Measurements from ENCODE around the gene PDLIM4. TPM values are rescaled to one million over a fixed set of nuclear protein-coding genes. Genes with fewer than 3 reads are reported as not detected.
A peak's percentile ranks its signal among the peaks of the same experiment; 100 is the strongest.

PDLIM4 gene
- total RNA-seq, 1 experiment from 2014 or later = not detected

GRCh38 chr5:132297211-132297940 lies 39.9 kb downstream of the PDLIM4 start:
- no peak for DNase-seq (ENCODE audit: low spot score)
- in situ Hi-C loops (cut with HindIII; ENCODE audit: low sequenced_read_pairs) = no loop called here

GRCh38 chr5:132298298-132299212 lies 41.1 kb downstream of the PDLIM4 start:
- in situ Hi-C loops (cut with HindIII; ENCODE audit: low sequenced_read_pairs) = no loop called here
- no peak for DNase-seq (ENCODE audit: low spot score)

GRCh38 chr5:132299917-132300316 lies 42.4 kb downstream of the PDLIM4 start:
- no peak for DNase-seq (ENCODE audit: low spot score)
- in situ Hi-C loops (cut with HindIII; ENCODE audit: low sequenced_read_pairs) = no loop called here

- in situ Hi-C loops (cut with HindIII; ENCODE audit: low sequenced_read_pairs) = no loop called here
Measured at GRCh38 chr5:132300577-132301343, 43.3 kb downstream of the PDLIM4 start.

DNA sequence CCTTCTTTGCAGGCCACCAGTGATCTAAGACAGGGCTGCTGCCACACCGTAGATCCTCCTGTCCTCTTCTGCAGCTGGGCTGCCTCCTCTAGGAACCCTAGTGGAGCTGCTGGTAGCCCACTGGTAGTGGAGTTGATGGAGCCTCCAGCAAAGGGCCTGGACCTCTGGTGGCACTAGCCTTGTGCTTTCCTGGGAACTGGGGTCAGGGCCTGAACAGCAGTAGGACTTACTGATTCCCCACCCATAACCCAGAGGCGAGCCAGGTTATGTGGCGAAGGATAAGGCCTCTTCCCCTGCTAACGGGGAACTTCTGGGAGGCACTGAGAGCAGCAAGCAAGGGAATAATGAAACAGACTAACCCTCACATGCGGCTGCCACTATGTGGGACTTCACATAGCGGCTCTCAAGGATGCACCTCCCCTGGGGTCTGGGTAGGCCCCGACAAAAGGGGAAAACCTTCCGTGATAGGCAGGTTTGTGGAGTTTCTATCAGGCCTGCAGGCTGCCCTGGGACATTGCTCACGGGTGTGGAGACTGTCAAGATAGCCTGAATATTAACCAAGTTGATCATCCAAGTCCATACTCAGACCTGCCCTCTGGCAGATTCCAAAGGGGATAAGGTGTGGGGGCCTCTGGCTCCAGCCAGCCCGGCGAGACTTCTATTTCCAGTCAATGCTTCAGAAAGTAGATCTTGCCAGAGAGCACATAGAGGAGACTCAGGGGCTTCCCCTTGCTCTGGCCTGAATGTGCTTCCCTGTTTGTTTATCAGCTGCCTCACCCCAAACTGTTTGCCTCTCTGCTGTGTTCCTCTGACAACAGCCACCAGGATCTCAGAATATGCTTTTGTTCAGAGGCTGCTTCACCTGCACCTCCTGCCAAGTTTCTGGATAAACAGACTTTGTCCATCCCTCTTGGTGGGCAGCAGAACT lies 44.1 kb downstream of the PDLIM4 start:
- DNase-seq (ENCODE audit: low spot score) = no peak
- in situ Hi-C loops (cut with HindIII; ENCODE audit: low sequenced_read_pairs) = no loop called here

More at GRCh38 chr5:132300577-132301343, 43.3 kb downstream of the PDLIM4 start:
- no peak for DNase-seq (ENCODE audit: low spot score)

DNA sequence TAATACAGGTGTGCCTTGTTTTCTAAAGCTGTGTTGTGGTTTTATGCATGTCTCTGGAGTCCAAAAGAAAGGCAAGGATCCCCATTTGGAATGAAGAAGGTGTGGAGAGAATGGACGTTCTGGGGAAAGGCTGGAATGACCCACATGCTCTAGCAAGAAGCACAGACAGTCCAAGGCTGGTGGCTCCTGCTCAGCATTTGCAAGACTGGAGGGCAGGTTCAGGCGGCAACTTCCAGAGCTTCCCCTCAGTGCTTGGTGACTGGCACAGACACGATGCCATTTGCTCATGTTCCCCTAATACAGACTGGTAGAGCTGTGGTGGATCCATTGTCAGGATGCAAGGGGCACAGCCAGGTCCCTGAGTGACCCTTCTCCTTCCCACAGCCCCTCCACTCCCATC lies 44.9 kb downstream of the PDLIM4 start:
- no peak for DNase-seq (ENCODE audit: low spot score)
- in situ Hi-C loops (cut with HindIII; ENCODE audit: low sequenced_read_pairs) = no loop called here

DNA sequence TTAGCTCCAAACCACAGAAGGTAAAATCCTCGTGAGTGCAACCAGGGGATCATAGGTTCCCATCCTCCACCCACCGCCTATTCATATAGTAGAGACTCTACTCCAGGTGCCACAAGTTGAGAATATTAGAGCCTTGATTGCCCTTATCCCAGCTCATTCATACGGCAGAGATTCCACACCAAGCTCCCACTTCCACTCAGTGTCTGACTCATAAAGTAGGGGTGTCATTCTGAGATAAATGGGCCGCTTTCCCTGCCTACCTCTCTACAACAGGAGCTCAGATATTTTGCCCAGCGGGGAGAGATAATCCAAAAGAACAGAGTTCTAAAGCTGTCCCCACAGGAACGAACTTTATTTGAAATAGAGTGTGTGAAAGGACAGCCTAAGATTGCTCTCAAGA lies 46.1 kb downstream of the PDLIM4 start:
- no peak for DNase-seq (ENCODE audit: low spot score)
- in situ Hi-C loops (cut with HindIII; ENCODE audit: low sequenced_read_pairs) = no loop called here

GRCh38 chr5:132305420-132305819 lies 47.9 kb downstream of the PDLIM4 start:
- in situ Hi-C loops (cut with HindIII; ENCODE audit: low sequenced_read_pairs) = no loop called here
- DNase-seq (ENCODE audit: low spot score) = no peak

- DNase-seq (ENCODE audit: low spot score) = no peak
- in situ Hi-C loops (cut with HindIII; ENCODE audit: low sequenced_read_pairs) = no loop called here
Measured at GRCh38 chr5:132308701-132309100, 51.2 kb downstream of the PDLIM4 start.

GRCh38 chr5:132309679-132310078 lies 52.2 kb downstream of the PDLIM4 start:
- in situ Hi-C loops (cut with HindIII; ENCODE audit: low sequenced_read_pairs) = no loop called here

GRCh38 chr5:132310141-132310834 lies 52.8 kb downstream of the PDLIM4 start:
- no peak for DNase-seq (ENCODE audit: low spot score)
- in situ Hi-C loops (cut with HindIII; ENCODE audit: low sequenced_read_pairs) = no loop called here

More at GRCh38 chr5:132309679-132310078, 52.2 kb downstream of the PDLIM4 start:
- DNase-seq (ENCODE audit: low spot score) = no peak

- in situ Hi-C loops (cut with HindIII; ENCODE audit: low sequenced_read_pairs) = no loop called here
- DNase-seq (ENCODE audit: low spot score) = no peak
Measured at GRCh38 chr5:132313366-132313765, 55.9 kb downstream of the PDLIM4 start.

DNA sequence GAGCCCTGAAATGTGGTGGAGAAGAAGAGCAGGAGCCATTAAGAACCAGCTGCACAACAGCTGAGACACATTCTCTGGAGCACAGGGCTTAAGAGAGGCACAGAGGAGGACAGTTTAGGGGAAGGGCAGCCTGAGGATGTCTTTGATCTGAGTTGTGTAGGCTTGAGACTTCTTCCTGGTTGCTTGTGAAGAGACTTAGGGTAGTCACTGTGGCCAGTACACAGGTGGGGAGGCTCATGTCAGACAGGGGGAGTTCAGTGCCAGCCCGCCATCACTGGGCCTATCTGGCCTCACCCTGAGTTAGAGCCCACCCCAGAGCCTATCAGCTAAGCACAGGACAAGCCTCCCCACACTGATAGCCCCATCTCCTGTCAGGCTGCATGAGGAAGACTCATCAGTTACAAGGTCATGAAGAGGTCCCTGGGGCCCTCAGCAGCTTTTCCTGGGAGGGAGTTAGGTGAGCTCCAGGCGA lies 56.5 kb downstream of the PDLIM4 start:
- no peak for DNase-seq (ENCODE audit: low spot score)
- in situ Hi-C loops (cut with HindIII; ENCODE audit: low sequenced_read_pairs) = no loop called here

DNA sequence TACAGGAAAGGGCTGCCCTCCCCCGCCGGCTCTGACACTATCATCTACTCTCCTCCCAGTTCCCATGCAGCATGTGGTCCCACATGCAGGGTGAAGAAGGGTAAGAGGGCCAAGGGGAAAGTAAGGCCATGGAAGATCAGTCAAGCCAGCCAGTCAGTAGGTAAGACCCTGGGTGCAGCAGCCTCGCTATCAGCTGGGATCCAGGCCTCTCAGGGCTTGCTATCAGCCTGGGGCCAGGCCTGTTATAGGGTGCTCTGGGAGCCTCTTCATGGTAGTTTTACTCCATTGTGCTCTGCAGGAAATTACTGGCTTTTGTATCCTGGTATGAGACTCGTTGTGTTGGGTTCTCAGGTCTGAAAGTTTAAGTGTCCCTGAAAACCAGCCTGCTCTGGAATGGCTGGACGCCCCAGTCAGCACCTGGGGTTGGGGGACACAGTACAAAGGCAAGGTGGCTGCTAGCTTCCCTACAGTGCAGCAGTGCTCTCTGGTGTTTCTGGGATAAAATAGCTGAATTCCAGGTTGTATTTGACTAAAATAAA lies 58.1 kb downstream of the PDLIM4 start:
- DNase-seq (ENCODE audit: low spot score) = no peak
- in situ Hi-C loops (cut with HindIII; ENCODE audit: low sequenced_read_pairs) = no loop called here

DNA sequence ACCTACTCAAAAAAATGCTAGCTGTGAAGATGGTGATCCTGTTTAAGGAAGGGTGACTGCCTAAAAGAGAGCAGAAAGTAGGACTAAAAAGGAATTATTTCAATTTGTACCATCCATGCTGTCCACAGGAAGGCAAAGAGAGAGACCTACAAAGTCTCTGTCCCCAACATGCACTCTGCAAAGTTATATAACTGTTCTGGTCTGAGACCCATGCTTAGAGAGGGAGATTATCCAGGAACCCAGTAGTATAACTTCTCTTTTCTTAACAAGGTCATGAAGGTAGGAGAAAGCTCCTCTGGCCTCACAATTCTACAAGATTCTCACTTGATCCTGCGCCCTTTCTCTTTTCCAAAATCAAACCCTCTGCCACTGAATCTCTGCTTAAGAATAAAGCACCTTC lies 62.5 kb downstream of the PDLIM4 start:
- DNase-seq (ENCODE audit: low spot score) = no peak
- in situ Hi-C loops (cut with HindIII; ENCODE audit: low sequenced_read_pairs) = no loop called here

GRCh38 chr5:132321109-132321721 lies 63.7 kb downstream of the PDLIM4 start:
- in situ Hi-C loops (cut with HindIII; ENCODE audit: low sequenced_read_pairs) = no loop called here
- DNase-seq (ENCODE audit: low spot score) = peak; percentile 75

DNA sequence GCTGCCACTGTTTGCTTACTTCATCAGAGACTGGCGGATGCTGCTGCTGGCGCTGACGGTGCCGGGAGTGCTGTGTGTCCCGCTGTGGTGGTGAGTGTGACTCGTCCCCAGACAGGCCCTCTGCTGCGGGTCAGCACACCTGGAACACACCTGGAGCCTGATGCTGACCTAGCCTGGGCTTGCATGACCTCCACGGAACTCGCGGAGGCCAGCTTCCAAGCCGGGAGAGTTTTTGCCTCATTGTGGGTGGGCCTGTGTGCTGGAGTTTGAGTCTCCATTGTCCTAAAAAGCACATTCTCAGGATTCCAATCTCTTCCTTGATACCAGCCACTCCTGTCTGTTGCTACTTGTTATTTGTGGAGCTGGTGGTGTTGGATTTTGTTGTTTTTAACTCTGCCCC lies 64.8 kb downstream of the PDLIM4 start:
- in situ Hi-C loops (cut with HindIII; ENCODE audit: low sequenced_read_pairs) = no loop called here
- DNase-seq (ENCODE audit: low spot score) = no peak
